ENCODE measurements around the gene THAP7. TPM values are rescaled to one million over a fixed set of nuclear protein-coding genes. Genes with fewer than 3 reads are reported as not detected.

Gene THAP7
- total RNA-seq, 1 experiment from 2014 or later: 27.7 TPM

GRCh38 chr22:21022507-21022906 is 20.6 kb upstream of the THAP7 start:
- Histone ChIP-seq H3K79me2 (ENCODE audit: insufficient read depth, low read length) (no peaks in the 10 kb centered on the region), H3K9ac (ENCODE audit: low read length) (no peak overlapping the region), H3K9me2 (ENCODE audit: insufficient read depth) (no peaks in the 10 kb centered on the region), H3K4me3 (replicated peaks in 1 of 2; ENCODE audit: low read depth in 1 of 2, low read length in 2 of 2) (no peak overlapping the region), H2AFZ (ENCODE audit: low read depth, low read length, poor library complexity, severe bottlenecking) (no peak overlapping the region), H3K27ac (ENCODE audit: low read depth, low read length) (no peak overlapping the region), H3K36me3 (ENCODE audit: control insufficient read depth in 1 of 2, insufficient read depth in 2 of 2, low read length in 2 of 2) (no peaks in the 10 kb centered on the region), H3K4me2 (ENCODE audit: low read length) (no peak overlapping the region), H3K9me3 (ENCODE audit: control insufficient read depth in 1 of 2, insufficient read depth in 1 of 2, low read depth in 1 of 2, low read length in 2 of 2) (no peaks in the 10 kb centered on the region), H3K27me3 (ENCODE audit: insufficient read depth, low read length) (no peaks in the 10 kb centered on the region), H4K20me1 (ENCODE audit: insufficient read depth) (no peaks in the 10 kb centered on the region), H3K4me1 (ENCODE audit: control insufficient read depth in 1 of 2, insufficient read depth in 2 of 2, low read length in 2 of 2) (no peaks in the 10 kb centered on the region)
- intact Hi-C loops (cut with micrococcal nuclease): no loop called here
- DNase-seq (ENCODE audit: low read depth, low spot score): no peak
- ChIA-PET CTCF (no interaction called here), RAD21 (ENCODE audit: low non-redundant PET in 1 of 2, low total read pairs in 2 of 2, uncharacterized antibody in 2 of 2, unreplicated experiment in 2 of 2) (no interaction called here), POLR2A (no interaction called here)
- TF ChIP-seq ZFX (IDR thresholded peaks at IDR 0.05): no peak
- no peak for TF ChIP-seq RAD21 (IDR thresholded peaks at IDR 0.05; ENCODE audit: low read depth)
- no peak for TF ChIP-seq POLR2AphosphoS5 (IDR thresholded peaks at IDR 0.05; ENCODE audit: low read depth, low read length)
- TF ChIP-seq EZH2 (IDR thresholded peaks at IDR 0.05): no peak
- TF ChIP-seq, protein P1, sequence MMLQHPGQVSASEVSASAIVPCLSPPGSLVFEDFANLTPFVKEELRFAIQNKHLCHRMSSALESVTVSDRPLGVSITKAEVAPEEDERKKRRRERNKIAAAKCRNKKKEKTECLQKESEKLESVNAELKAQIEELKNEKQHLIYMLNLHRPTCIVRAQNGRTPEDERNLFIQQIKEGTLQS (IDR thresholded peaks at IDR 0.05): no peak
- no peak for TF ChIP-seq SIN3A (IDR thresholded peaks at IDR 0.05; ENCODE audit: low read depth)
- TF ChIP-seq CTCF (IDR thresholded peaks at IDR 0.05 in 2 of 3, conservative IDR thresholded peaks at IDR 0.05 in 1 of 3; ENCODE audit: borderline replicate concordance in 1 of 3, insufficient read depth in 1 of 3, low read depth in 2 of 3, low read length in 2 of 3): no peak
- TF ChIP-seq SRF (IDR thresholded peaks at IDR 0.05; ENCODE audit: low read depth): no peak
- no peak for TF ChIP-seq SP1 (IDR thresholded peaks at IDR 0.05; ENCODE audit: low read depth)
- TF ChIP-seq JUND (IDR thresholded peaks at IDR 0.05): no peak
- no peak for TF ChIP-seq POLR2A (IDR thresholded peaks at IDR 0.05; ENCODE audit: borderline replicate concordance, extremely low read depth, insufficient read depth, insufficient read length)
- TF ChIP-seq EZH2phosphoT487 (IDR thresholded peaks at IDR 0.05; ENCODE audit: borderline replicate concordance): no peak
- TF ChIP-seq, protein P2, sequence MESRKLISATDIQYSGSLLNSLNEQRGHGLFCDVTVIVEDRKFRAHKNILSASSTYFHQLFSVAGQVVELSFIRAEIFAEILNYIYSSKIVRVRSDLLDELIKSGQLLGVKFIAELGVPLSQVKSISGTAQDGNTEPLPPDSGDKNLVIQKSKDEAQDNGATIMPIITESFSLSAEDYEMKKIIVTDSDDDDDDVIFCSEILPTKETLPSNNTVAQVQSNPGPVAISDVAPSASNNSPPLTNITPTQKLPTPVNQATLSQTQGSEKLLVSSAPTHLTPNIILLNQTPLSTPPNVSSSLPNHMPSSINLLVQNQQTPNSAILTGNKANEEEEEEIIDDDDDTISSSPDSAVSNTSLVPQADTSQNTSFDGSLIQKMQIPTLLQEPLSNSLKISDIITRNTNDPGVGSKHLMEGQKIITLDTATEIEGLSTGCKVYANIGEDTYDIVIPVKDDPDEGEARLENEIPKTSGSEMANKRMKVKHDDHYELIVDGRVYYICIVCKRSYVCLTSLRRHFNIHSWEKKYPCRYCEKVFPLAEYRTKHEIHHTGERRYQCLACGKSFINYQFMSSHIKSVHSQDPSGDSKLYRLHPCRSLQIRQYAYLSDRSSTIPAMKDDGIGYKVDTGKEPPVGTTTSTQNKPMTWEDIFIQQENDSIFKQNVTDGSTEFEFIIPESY (IDR thresholded peaks at IDR 0.05; ENCODE audit: extremely low read depth, insufficient replicate concordance, low read length): no peak
- TF ChIP-seq CEBPB (IDR thresholded peaks at IDR 0.05; ENCODE audit: low read depth): no peak
- TF ChIP-seq EGR1 (IDR thresholded peaks at IDR 0.05; ENCODE audit: low read depth): no peak
- no peak for TF ChIP-seq TCF7L2 (IDR thresholded peaks at IDR 0.05; ENCODE audit: borderline replicate concordance, extremely low read depth, insufficient read depth, insufficient read length)
- TF ChIP-seq REST (IDR thresholded peaks at IDR 0.05; ENCODE audit: low read depth): no peak
- TF ChIP-seq YY1 (IDR thresholded peaks at IDR 0.05; ENCODE audit: extremely low read depth, insufficient replicate concordance, low read depth, low read length): no peak
- TF ChIP-seq ZNF274 (IDR thresholded peaks at IDR 0.05; ENCODE audit: low read depth, low read length): no peak
- ATAC-seq: no peak
- BruUV-seq (replicated peaks): no TSS peak

All from HCT116 (cell line).